Measurements from ENCODE around the gene CSF2RB.

DNA sequence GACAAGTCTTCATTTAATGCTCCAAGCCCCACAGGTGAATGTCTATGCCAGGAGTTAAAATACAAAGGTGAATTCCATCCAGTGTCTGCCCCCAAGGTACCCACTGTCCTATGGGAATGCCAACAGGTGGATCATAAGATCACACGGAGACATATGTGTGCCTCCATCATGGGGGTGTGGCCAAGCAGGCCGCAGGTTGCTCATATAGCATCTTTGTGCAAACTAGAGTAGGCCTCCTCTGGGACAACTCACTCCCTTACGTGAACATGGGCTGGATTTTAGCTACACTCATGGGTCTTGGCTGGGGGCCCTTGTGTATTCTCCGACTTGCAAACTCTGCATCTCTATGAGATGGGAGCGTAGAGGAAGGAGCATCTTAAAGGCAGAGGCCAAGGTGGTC lies 45.7 kb upstream of the CSF2RB start:
- TF ChIP-seq, protein P1, sequence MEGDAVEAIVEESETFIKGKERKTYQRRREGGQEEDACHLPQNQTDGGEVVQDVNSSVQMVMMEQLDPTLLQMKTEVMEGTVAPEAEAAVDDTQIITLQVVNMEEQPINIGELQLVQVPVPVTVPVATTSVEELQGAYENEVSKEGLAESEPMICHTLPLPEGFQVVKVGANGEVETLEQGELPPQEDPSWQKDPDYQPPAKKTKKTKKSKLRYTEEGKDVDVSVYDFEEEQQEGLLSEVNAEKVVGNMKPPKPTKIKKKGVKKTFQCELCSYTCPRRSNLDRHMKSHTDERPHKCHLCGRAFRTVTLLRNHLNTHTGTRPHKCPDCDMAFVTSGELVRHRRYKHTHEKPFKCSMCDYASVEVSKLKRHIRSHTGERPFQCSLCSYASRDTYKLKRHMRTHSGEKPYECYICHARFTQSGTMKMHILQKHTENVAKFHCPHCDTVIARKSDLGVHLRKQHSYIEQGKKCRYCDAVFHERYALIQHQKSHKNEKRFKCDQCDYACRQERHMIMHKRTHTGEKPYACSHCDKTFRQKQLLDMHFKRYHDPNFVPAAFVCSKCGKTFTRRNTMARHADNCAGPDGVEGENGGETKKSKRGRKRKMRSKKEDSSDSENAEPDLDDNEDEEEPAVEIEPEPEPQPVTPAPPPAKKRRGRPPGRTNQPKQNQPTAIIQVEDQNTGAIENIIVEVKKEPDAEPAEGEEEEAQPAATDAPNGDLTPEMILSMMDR (IDR thresholded peaks at IDR 0.05), result no peak
- TF ChIP-seq JUNB (IDR thresholded peaks at IDR 0.05), result no peak
- TF ChIP-seq BHLHE40 (IDR thresholded peaks at IDR 0.05; ENCODE audit: low read depth, low read length), result no peak
